C4-2B (cell line): ENCODE results near the gene WNT3.

Experiments used
- CTCF ChIP-seq: fragments of 450-650 bp; conservative IDR thresholded peaks from 2 replicates; pipeline ENCODE4 v1.5.1; 2017; ENCODE audit warnings: mild to moderate bottlenecking
- ZFX ChIP-seq: fragments of 450-650 bp; IDR thresholded peaks from 2 replicates; pipeline ENCODE4 v1.6.1; 2017

GRCh38 chr17:46788300-46788699, 30.2 kb downstream of the WNT3 start:
- no peak for TF ChIP-seq CTCF
- no peak for TF ChIP-seq ZFX
